Stimulated activated CD8-positive, alpha-beta memory T cell treated with anti-CD3 and anti-CD28 coated beads, Interleukin-12 subunit alpha, Interleukin-12 subunit beta, amount 100 ng/mL, for 4 hours (primary cell): ENCODE results near the gene TMCC3.

ENCODE experiments used
- DNase-seq: peaks from one replicate; pipeline ENCODE4 v3.0.0-alpha.2; 2020; ENCODE audit warnings: low read depth

The TMCC3 gene

GRCh38 chr12:94531196-94531720 is 119.1 kb downstream of the TMCC3 start:
- DNase-seq: no peak

- DNase-seq: no peak
Measured at GRCh38 chr12:94525951-94526350, 124.4 kb downstream of the TMCC3 start.
